ENCODE results near the gene SORCS2.

SORCS2 gene

DNA sequence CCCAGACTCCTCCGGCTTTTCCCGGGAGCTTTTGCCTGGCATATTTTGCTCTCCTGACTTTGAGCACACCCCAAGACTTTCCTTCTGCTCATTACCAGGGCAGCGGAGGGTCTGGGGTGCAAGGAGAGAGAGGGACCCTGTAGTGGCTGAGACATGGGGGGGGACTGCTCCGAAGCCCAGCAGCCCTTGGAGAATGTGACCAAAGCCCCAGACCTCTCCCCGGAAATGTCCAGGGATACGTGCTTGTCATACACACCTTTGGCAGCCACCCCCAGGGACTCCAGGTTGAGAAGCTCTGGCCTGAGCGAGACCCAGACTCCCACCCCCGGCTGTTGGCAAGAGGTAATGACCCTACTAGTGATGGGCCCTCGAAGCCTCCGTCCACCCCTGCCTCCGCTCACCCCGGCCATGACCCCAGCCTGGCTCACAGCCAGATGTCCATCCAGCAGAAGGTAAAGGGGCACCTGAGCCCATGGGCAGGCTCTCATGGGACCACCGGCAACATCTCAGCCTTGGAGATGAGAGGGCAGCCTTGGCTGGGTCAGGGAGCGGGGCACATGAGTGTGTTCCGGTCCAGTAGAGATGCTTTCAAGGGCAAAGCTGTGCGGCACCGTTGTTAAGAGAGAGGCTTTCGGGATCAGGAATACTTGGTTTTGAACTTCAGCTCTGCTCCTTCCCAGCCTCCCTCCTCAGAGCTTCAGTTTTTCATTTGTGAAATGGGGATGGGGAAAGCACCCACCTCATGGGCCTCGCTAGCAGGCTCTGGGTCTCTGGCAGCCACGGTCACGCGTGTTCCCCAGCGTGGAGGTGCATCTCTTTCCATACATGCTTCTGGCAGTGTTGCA, 240.4 kb downstream of the SORCS2 start:
- no peak for TF ChIP-seq CREB1 (IDR thresholded peaks at IDR 0.05; ENCODE audit: low read depth)
- TF ChIP-seq ZBTB7A (IDR thresholded peaks at IDR 0.05; ENCODE audit: low read depth): no peak
- TF ChIP-seq, protein P1, sequence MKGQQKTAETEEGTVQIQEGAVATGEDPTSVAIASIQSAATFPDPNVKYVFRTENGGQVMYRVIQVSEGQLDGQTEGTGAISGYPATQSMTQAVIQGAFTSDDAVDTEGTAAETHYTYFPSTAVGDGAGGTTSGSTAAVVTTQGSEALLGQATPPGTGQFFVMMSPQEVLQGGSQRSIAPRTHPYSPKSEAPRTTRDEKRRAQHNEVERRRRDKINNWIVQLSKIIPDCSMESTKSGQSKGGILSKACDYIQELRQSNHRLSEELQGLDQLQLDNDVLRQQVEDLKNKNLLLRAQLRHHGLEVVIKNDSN (IDR thresholded peaks at IDR 0.05): no peak
- TF ChIP-seq TCF12 (IDR thresholded peaks at IDR 0.05; ENCODE audit: low read depth): no peak
- TF ChIP-seq, protein P2, sequence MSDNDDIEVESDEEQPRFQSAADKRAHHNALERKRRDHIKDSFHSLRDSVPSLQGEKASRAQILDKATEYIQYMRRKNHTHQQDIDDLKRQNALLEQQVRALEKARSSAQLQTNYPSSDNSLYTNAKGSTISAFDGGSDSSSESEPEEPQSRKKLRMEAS (IDR thresholded peaks at IDR 0.05): no peak
- TF ChIP-seq, protein P3, sequence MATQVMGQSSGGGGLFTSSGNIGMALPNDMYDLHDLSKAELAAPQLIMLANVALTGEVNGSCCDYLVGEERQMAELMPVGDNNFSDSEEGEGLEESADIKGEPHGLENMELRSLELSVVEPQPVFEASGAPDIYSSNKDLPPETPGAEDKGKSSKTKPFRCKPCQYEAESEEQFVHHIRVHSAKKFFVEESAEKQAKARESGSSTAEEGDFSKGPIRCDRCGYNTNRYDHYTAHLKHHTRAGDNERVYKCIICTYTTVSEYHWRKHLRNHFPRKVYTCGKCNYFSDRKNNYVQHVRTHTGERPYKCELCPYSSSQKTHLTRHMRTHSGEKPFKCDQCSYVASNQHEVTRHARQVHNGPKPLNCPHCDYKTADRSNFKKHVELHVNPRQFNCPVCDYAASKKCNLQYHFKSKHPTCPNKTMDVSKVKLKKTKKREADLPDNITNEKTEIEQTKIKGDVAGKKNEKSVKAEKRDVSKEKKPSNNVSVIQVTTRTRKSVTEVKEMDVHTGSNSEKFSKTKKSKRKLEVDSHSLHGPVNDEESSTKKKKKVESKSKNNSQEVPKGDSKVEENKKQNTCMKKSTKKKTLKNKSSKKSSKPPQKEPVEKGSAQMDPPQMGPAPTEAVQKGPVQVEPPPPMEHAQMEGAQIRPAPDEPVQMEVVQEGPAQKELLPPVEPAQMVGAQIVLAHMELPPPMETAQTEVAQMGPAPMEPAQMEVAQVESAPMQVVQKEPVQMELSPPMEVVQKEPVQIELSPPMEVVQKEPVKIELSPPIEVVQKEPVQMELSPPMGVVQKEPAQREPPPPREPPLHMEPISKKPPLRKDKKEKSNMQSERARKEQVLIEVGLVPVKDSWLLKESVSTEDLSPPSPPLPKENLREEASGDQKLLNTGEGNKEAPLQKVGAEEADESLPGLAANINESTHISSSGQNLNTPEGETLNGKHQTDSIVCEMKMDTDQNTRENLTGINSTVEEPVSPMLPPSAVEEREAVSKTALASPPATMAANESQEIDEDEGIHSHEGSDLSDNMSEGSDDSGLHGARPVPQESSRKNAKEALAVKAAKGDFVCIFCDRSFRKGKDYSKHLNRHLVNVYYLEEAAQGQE (IDR thresholded peaks at IDR 0.05; ENCODE audit: low read depth): no peak
- TF ChIP-seq FOXM1 (IDR thresholded peaks at IDR 0.05; ENCODE audit: borderline replicate concordance, low read depth): no peak
- no peak for TF ChIP-seq TAF1 (IDR thresholded peaks at IDR 0.05; ENCODE audit: low read depth)
- no peak for TF ChIP-seq YY1 (IDR thresholded peaks at IDR 0.05; ENCODE audit: low read depth)
- TF ChIP-seq EGR1 (IDR thresholded peaks at IDR 0.05): no peak
- no peak for TF ChIP-seq CEBPB (IDR thresholded peaks at IDR 0.05)
- TF ChIP-seq EP300 (IDR thresholded peaks at IDR 0.05; ENCODE audit: borderline replicate concordance): no peak
- no peak for TF ChIP-seq RAD21 (IDR thresholded peaks at IDR 0.05; ENCODE audit: low read depth)
- no peak for TF ChIP-seq TEAD4 (IDR thresholded peaks at IDR 0.05)
- no peak for TF ChIP-seq NFIC (IDR thresholded peaks at IDR 0.05)

DNA sequence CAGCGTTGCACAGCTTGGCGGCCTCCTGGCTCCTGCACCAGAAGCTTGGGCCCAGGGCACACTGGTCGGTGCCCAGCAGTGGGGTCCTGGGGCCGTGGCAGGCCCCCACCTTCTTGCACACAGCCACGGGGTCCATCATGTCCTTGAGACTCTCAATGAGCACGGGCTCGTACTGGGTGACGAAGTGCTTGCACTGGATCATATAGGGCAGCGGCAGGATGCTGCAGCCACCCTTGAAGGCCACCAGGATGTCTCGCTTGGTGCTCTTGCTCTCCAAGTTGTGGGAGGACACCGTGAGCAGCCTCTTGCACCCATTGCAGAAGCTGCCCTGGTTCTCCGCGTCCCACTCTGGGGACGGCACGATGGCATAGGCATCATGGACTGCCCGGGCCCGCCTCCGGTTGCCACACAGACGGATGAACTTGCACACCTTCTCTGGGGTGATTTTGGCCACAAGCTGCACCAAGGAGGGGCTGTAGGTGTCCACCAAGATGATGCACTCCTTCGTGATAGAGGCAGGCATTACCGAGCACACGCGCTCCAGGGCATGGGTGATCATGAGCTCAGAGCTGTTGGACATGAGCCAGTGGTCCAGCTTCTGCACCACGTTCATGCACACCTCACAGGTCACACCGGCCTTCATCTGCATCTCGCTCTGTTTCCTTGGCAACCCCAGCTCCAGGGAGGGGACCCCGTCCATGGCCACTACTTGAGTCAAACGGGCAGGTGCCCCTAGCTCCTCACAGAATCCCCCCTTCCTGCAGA, 241.2 kb downstream of the SORCS2 start:
- TF ChIP-seq, protein P3 (IDR thresholded peaks at IDR 0.05; ENCODE audit: low read depth): no peak
- TF ChIP-seq FOXM1 (IDR thresholded peaks at IDR 0.05; ENCODE audit: borderline replicate concordance, low read depth) (no peak), EGR1 (IDR thresholded peaks at IDR 0.05) (no peak), ZBTB7A (IDR thresholded peaks at IDR 0.05; ENCODE audit: low read depth) (no peak), NFIC (IDR thresholded peaks at IDR 0.05) (no peak), TCF12 (IDR thresholded peaks at IDR 0.05; ENCODE audit: low read depth) (no peak), YY1 (IDR thresholded peaks at IDR 0.05; ENCODE audit: low read depth) (no peak), TEAD4 (IDR thresholded peaks at IDR 0.05) (no peak)
- TF ChIP-seq, protein P2 (IDR thresholded peaks at IDR 0.05): no peak

DNA sequence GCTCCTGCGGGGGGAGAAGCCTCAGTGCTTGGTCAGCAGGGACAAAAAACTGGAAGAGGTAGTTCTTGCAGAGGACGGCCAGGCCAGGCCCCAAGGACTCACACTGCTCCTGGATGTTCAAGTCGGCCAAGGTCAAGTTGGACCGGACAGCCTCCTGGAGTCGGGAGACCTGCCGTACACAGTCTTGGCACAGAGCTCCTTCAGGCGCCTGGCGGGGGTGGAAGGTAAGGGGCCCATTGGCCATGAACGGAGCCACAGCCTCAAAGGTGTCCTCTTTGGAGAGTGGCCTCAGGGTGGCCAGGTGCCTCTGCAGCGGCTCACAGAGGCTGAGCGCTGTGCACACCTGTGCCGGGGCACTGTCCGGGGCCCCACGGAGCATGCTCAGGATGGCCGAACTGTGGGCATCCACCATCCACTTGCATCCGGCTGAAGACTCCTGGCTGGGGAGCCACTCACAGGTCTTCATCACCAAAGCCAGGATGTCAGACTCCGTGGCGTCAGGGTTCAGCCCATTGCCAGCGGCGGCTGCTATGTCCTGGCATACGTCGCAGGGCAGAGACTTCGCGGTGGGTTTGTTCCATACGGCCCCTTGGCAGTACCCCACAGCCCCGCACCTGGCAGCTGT, 241.9 kb downstream of the SORCS2 start:
- TF ChIP-seq RAD21 (IDR thresholded peaks at IDR 0.05; ENCODE audit: low read depth) (no peak), ZBTB7A (IDR thresholded peaks at IDR 0.05; ENCODE audit: low read depth) (no peak), TCF12 (IDR thresholded peaks at IDR 0.05; ENCODE audit: low read depth) (no peak), TAF1 (IDR thresholded peaks at IDR 0.05; ENCODE audit: low read depth) (no peak), FOXM1 (IDR thresholded peaks at IDR 0.05; ENCODE audit: borderline replicate concordance, low read depth) (no peak), CEBPB (IDR thresholded peaks at IDR 0.05) (no peak), NFIC (IDR thresholded peaks at IDR 0.05) (no peak), EP300 (IDR thresholded peaks at IDR 0.05; ENCODE audit: borderline replicate concordance) (no peak), TEAD4 (IDR thresholded peaks at IDR 0.05) (no peak), EGR1 (IDR thresholded peaks at IDR 0.05) (no peak), YY1 (IDR thresholded peaks at IDR 0.05; ENCODE audit: low read depth) (no peak), CREB1 (IDR thresholded peaks at IDR 0.05; ENCODE audit: low read depth) (no peak)
- TF ChIP-seq, protein P2 (IDR thresholded peaks at IDR 0.05): no peak

DNA sequence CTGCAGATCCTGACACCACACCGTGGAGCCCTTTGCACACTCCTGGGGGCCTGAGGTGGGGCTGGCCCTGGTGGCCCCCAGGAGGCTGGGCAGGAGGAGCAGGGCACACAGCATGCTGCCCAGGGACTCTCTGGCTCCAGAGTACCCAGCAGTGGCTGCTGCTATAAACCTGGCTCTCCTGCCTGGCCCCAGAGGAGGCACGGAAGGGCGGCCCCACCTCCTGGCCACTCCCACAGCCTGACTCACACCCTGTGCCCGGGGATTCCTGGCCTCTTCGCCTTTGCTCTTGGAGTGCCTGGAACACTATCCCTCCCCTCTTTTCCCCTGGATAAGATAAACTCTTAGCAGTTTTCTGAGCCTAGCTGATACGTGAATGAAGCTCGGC, 242.4 kb downstream of the SORCS2 start, which contains the start of gene PSAPL1:
TSS of gene PSAPL1 (minus strand) at position 165 of the 385 bp plus-strand sequence. CDS start at position 114, 51 bp downstream.
- TF ChIP-seq CEBPB (IDR thresholded peaks at IDR 0.05) (no peak), YY1 (IDR thresholded peaks at IDR 0.05; ENCODE audit: low read depth) (no peak), ZBTB7A (IDR thresholded peaks at IDR 0.05; ENCODE audit: low read depth) (no peak), EP300 (IDR thresholded peaks at IDR 0.05; ENCODE audit: borderline replicate concordance) (no peak), EGR1 (IDR thresholded peaks at IDR 0.05) (no peak), RAD21 (IDR thresholded peaks at IDR 0.05; ENCODE audit: low read depth) (no peak), TAF1 (IDR thresholded peaks at IDR 0.05; ENCODE audit: low read depth) (no peak), CREB1 (IDR thresholded peaks at IDR 0.05; ENCODE audit: low read depth) (no peak), TCF12 (IDR thresholded peaks at IDR 0.05; ENCODE audit: low read depth) (no peak), FOXM1 (IDR thresholded peaks at IDR 0.05; ENCODE audit: borderline replicate concordance, low read depth) (no peak), TEAD4 (IDR thresholded peaks at IDR 0.05) (no peak)
- TF ChIP-seq, protein P3 (IDR thresholded peaks at IDR 0.05; ENCODE audit: low read depth): no peak
- TF ChIP-seq, protein P1 (IDR thresholded peaks at IDR 0.05): no peak
- TF ChIP-seq, protein P2 (IDR thresholded peaks at IDR 0.05): no peak

Measured in Ishikawa (cell line).